ENCODE measurements around the gene UTP11.
A peak's percentile ranks its signal among the peaks of the same experiment; 100 is the strongest.

The UTP11 gene

GRCh38 chr1:37994886-37995566 lies 17.5 kb upstream of the UTP11 start:
- H3K27ac ChIP-seq (ENCODE audit: insufficient read depth, low read length, poor library complexity, severe bottlenecking), result no peak overlapping the region
- H3K36me3 ChIP-seq (ENCODE audit: control insufficient read depth, insufficient read depth, low read length), result no peaks in the 10 kb centered on the region
- peaks cover 4% of the 10 kb centered on the region for H3K4me1 ChIP-seq (ENCODE audit: control insufficient read depth, insufficient read depth, low read length, poor library complexity, severe bottlenecking)
- H3K9me3 ChIP-seq (ENCODE audit: control insufficient read depth, low read length), result no peaks in the 10 kb centered on the region
- H3K4me3 ChIP-seq (ENCODE audit: insufficient read depth, low read depth, low read length, poor library complexity, severe bottlenecking), result peak overlapping the region; percentile 35
- no peaks in the 10 kb centered on the region for H3K27me3 ChIP-seq (replicated peaks; ENCODE audit: control insufficient read depth, insufficient read depth, low read length, poor library complexity, severe bottlenecking)
- no peak for DNase-seq

- Histone ChIP-seq H3K27me3 (replicated peaks; ENCODE audit: control insufficient read depth, insufficient read depth, low read length, poor library complexity, severe bottlenecking) (no peaks in the 10 kb centered on the region), H3K27ac (ENCODE audit: insufficient read depth, low read length, poor library complexity, severe bottlenecking) (no peak overlapping the region), H3K4me1 (ENCODE audit: control insufficient read depth, insufficient read depth, low read length, poor library complexity, severe bottlenecking) (no peaks in the 10 kb centered on the region), H3K36me3 (ENCODE audit: control insufficient read depth, insufficient read depth, low read length) (no peaks in the 10 kb centered on the region), H3K4me3 (ENCODE audit: insufficient read depth, low read depth, low read length, poor library complexity, severe bottlenecking) (peak overlapping the region; percentile 35), H3K9me3 (ENCODE audit: control insufficient read depth, low read length) (no peaks in the 10 kb centered on the region)
- no peak for DNase-seq
Observed at GRCh38 chr1:37995751-37996345, 16.7 kb upstream of the UTP11 start.

- H3K36me3 ChIP-seq (ENCODE audit: control insufficient read depth, insufficient read depth, low read length), result no peaks in the 10 kb centered on the region
- no peak overlapping the region for H3K4me3 ChIP-seq (ENCODE audit: insufficient read depth, low read depth, low read length, poor library complexity, severe bottlenecking)
- H3K9me3 ChIP-seq (ENCODE audit: control insufficient read depth, low read length), result no peaks in the 10 kb centered on the region
- DNase-seq, result no peak
- H3K27ac ChIP-seq (ENCODE audit: insufficient read depth, low read length, poor library complexity, severe bottlenecking), result no peak overlapping the region
- no peaks in the 10 kb centered on the region for H3K27me3 ChIP-seq (replicated peaks; ENCODE audit: control insufficient read depth, insufficient read depth, low read length, poor library complexity, severe bottlenecking)
- no peaks in the 10 kb centered on the region for H3K4me1 ChIP-seq (ENCODE audit: control insufficient read depth, insufficient read depth, low read length, poor library complexity, severe bottlenecking)
Observed at GRCh38 chr1:37997256-37998088, 15.1 kb upstream of the UTP11 start.

GRCh38 chr1:37998089-37998808 lies 14.3 kb upstream of the UTP11 start:
- no peak overlapping the region for H3K27ac ChIP-seq (ENCODE audit: insufficient read depth, low read length, poor library complexity, severe bottlenecking)
- no peak overlapping the region for H3K4me3 ChIP-seq (ENCODE audit: insufficient read depth, low read depth, low read length, poor library complexity, severe bottlenecking)
- no peaks in the 10 kb centered on the region for H3K36me3 ChIP-seq (ENCODE audit: control insufficient read depth, insufficient read depth, low read length)
- no peaks in the 10 kb centered on the region for H3K4me1 ChIP-seq (ENCODE audit: control insufficient read depth, insufficient read depth, low read length, poor library complexity, severe bottlenecking)
- no peaks in the 10 kb centered on the region for H3K27me3 ChIP-seq (replicated peaks; ENCODE audit: control insufficient read depth, insufficient read depth, low read length, poor library complexity, severe bottlenecking)
- no peak for DNase-seq
- no peaks in the 10 kb centered on the region for H3K9me3 ChIP-seq (ENCODE audit: control insufficient read depth, low read length)

- peaks cover under 1% of the 10 kb centered on the region for H3K4me1 ChIP-seq (ENCODE audit: control insufficient read depth, insufficient read depth, low read length, poor library complexity, severe bottlenecking)
- no peak overlapping the region for H3K27ac ChIP-seq (ENCODE audit: insufficient read depth, low read length, poor library complexity, severe bottlenecking)
- DNase-seq, result no peak
- H3K36me3 ChIP-seq (ENCODE audit: control insufficient read depth, insufficient read depth, low read length), result no peaks in the 10 kb centered on the region
- H3K27me3 ChIP-seq (replicated peaks; ENCODE audit: control insufficient read depth, insufficient read depth, low read length, poor library complexity, severe bottlenecking), result no peaks in the 10 kb centered on the region
- no peaks in the 10 kb centered on the region for H3K9me3 ChIP-seq (ENCODE audit: control insufficient read depth, low read length)
- H3K4me3 ChIP-seq (ENCODE audit: insufficient read depth, low read depth, low read length, poor library complexity, severe bottlenecking), result no peak overlapping the region
Observed at GRCh38 chr1:37998913-37999429, 13.6 kb upstream of the UTP11 start.

GRCh38 chr1:37999430-38000232 lies 12.9 kb upstream of the UTP11 start:
- no peak for DNase-seq
- Histone ChIP-seq H3K4me1 (ENCODE audit: control insufficient read depth, insufficient read depth, low read length, poor library complexity, severe bottlenecking) (peaks cover 7% of the 10 kb centered on the region), H3K4me3 (ENCODE audit: insufficient read depth, low read depth, low read length, poor library complexity, severe bottlenecking) (no peak overlapping the region), H3K27ac (ENCODE audit: insufficient read depth, low read length, poor library complexity, severe bottlenecking) (no peak overlapping the region), H3K36me3 (ENCODE audit: control insufficient read depth, insufficient read depth, low read length) (no peaks in the 10 kb centered on the region), H3K9me3 (ENCODE audit: control insufficient read depth, low read length) (no peaks in the 10 kb centered on the region), H3K27me3 (replicated peaks; ENCODE audit: control insufficient read depth, insufficient read depth, low read length, poor library complexity, severe bottlenecking) (no peaks in the 10 kb centered on the region)

GRCh38 chr1:38000233-38000528 lies 12.4 kb upstream of the UTP11 start:
- Histone ChIP-seq H3K4me3 (ENCODE audit: insufficient read depth, low read depth, low read length, poor library complexity, severe bottlenecking) (no peak overlapping the region), H3K36me3 (ENCODE audit: control insufficient read depth, insufficient read depth, low read length) (no peaks in the 10 kb centered on the region), H3K4me1 (ENCODE audit: control insufficient read depth, insufficient read depth, low read length, poor library complexity, severe bottlenecking) (peaks cover 10% of the 10 kb centered on the region), H3K27ac (ENCODE audit: insufficient read depth, low read length, poor library complexity, severe bottlenecking) (no peak overlapping the region), H3K27me3 (replicated peaks; ENCODE audit: control insufficient read depth, insufficient read depth, low read length, poor library complexity, severe bottlenecking) (no peaks in the 10 kb centered on the region), H3K9me3 (ENCODE audit: control insufficient read depth, low read length) (no peaks in the 10 kb centered on the region)
- no peak for DNase-seq

- no peak for DNase-seq
- no peak overlapping the region for H3K27ac ChIP-seq (ENCODE audit: insufficient read depth, low read length, poor library complexity, severe bottlenecking)
Observed at GRCh38 chr1:38000529-38001455, 11.7 kb upstream of the UTP11 start.

More at GRCh38 chr1:38000529-38001455, 11.7 kb upstream of the UTP11 start:
- no peaks in the 10 kb centered on the region for H3K36me3 ChIP-seq (ENCODE audit: control insufficient read depth, insufficient read depth, low read length)
- no peaks in the 10 kb centered on the region for H3K27me3 ChIP-seq (replicated peaks; ENCODE audit: control insufficient read depth, insufficient read depth, low read length, poor library complexity, severe bottlenecking)
- H3K4me1 ChIP-seq (ENCODE audit: control insufficient read depth, insufficient read depth, low read length, poor library complexity, severe bottlenecking), result peaks cover 10% of the 10 kb centered on the region
- H3K9me3 ChIP-seq (ENCODE audit: control insufficient read depth, low read length), result no peaks in the 10 kb centered on the region
- H3K4me3 ChIP-seq (ENCODE audit: insufficient read depth, low read depth, low read length, poor library complexity, severe bottlenecking), result no peak overlapping the region

All from effector memory CD4-positive, alpha-beta T cell (primary cell).